HL-60 (cell line): Measurements from ENCODE around the gene MRTFA.
"Not testable (repeated sequence)": the region's sequence is repeated elsewhere in the genome, so short reads cannot be mapped to it uniquely, and the experiment has no call there.

Experiments used
- POLR2AphosphoS5 ChIP-seq: IDR thresholded peaks from 2 replicates; pipeline ENCODE4 v1.6.1; 2012; ENCODE audit warnings: low read depth
- TF ChIP-seq, protein P1 (sequence below): IDR thresholded peaks from 2 replicates; pipeline ENCODE4 v1.6.1; 2012; ENCODE audit warnings: low read depth; ENCODE audit not compliant: insufficient replicate concordance
- TF ChIP-seq, protein P2 (sequence below): IDR thresholded peaks from one replicate; pipeline ENCODE4 v1.5.1; 2011; ENCODE audit warnings: low read length, control low read depth, inconsistent platforms; ENCODE audit not compliant: insufficient read depth

DNA sequence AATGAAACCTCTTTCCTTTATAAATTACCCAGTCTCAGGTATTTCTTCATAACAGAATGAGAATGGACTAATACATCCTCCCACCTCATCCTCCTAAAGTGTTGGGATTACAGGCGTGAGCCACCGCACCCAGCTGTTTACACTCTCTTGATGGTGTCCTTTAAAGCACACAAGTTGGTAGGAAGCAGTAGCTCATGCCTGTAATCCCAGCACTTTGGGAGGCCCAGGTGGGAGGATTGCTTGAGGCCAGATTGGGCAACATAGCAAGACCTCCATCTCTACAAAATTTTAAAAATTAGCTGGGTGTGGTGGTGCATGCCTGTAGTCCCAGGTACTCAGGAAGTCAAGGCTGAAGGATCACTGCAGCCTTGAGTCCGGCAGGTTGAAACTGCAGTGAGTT, 19.4 kb upstream of the MRTFA start:
- TF ChIP-seq, protein P1, sequence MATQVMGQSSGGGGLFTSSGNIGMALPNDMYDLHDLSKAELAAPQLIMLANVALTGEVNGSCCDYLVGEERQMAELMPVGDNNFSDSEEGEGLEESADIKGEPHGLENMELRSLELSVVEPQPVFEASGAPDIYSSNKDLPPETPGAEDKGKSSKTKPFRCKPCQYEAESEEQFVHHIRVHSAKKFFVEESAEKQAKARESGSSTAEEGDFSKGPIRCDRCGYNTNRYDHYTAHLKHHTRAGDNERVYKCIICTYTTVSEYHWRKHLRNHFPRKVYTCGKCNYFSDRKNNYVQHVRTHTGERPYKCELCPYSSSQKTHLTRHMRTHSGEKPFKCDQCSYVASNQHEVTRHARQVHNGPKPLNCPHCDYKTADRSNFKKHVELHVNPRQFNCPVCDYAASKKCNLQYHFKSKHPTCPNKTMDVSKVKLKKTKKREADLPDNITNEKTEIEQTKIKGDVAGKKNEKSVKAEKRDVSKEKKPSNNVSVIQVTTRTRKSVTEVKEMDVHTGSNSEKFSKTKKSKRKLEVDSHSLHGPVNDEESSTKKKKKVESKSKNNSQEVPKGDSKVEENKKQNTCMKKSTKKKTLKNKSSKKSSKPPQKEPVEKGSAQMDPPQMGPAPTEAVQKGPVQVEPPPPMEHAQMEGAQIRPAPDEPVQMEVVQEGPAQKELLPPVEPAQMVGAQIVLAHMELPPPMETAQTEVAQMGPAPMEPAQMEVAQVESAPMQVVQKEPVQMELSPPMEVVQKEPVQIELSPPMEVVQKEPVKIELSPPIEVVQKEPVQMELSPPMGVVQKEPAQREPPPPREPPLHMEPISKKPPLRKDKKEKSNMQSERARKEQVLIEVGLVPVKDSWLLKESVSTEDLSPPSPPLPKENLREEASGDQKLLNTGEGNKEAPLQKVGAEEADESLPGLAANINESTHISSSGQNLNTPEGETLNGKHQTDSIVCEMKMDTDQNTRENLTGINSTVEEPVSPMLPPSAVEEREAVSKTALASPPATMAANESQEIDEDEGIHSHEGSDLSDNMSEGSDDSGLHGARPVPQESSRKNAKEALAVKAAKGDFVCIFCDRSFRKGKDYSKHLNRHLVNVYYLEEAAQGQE, result not testable (repeated sequence)
- TF ChIP-seq, protein P2, sequence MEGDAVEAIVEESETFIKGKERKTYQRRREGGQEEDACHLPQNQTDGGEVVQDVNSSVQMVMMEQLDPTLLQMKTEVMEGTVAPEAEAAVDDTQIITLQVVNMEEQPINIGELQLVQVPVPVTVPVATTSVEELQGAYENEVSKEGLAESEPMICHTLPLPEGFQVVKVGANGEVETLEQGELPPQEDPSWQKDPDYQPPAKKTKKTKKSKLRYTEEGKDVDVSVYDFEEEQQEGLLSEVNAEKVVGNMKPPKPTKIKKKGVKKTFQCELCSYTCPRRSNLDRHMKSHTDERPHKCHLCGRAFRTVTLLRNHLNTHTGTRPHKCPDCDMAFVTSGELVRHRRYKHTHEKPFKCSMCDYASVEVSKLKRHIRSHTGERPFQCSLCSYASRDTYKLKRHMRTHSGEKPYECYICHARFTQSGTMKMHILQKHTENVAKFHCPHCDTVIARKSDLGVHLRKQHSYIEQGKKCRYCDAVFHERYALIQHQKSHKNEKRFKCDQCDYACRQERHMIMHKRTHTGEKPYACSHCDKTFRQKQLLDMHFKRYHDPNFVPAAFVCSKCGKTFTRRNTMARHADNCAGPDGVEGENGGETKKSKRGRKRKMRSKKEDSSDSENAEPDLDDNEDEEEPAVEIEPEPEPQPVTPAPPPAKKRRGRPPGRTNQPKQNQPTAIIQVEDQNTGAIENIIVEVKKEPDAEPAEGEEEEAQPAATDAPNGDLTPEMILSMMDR, result not testable (repeated sequence)
- not testable (repeated sequence) for TF ChIP-seq POLR2AphosphoS5
